DND-41 (cell line): ENCODE results near the gene RUNX3.

Experiments used
- ATAC-seq: fragments of 200-7000 bp; cut with Tn5 transposase; 3 replicates; pipeline ENCODE4 v1.9.1; 2021; ENCODE audit warnings: low read depth; ENCODE audit not compliant: insufficient read depth
- DNase-seq: peaks from one replicate; pipeline ENCODE4 v3.0.0-alpha.2; 2020
- H2AFZ ChIP-seq: 2 replicates; pipeline ENCODE4 v1.6.0; 2012; ENCODE audit warnings: low read depth, low read length
- H3K27ac ChIP-seq: 2 replicates; pipeline ENCODE4 v1.5.1; 2012; ENCODE audit warnings: low read length, inconsistent platforms
- H3K27me3 ChIP-seq: fragments of 200-600 bp; sonication (generic); 2 replicates; pipeline ENCODE4 v1.6.0; 2012; ENCODE audit warnings: low read length, mild to moderate bottlenecking, inconsistent platforms; ENCODE audit not compliant: insufficient read depth, poor library complexity
- H3K36me3 ChIP-seq: 2 replicates; pipeline ENCODE4 v1.5.1; 2012; ENCODE audit warnings: low read length, inconsistent platforms; ENCODE audit not compliant: insufficient read depth
- H3K4me1 ChIP-seq: 2 replicates; pipeline ENCODE4 v1.5.1; 2012; ENCODE audit warnings: mild to moderate bottlenecking, low read length; ENCODE audit not compliant: insufficient read depth
- H3K4me2 ChIP-seq: 2 replicates; pipeline ENCODE4 v1.6.0; 2012; ENCODE audit warnings: mild to moderate bottlenecking, moderate library complexity, low read length, inconsistent platforms; ENCODE audit not compliant: insufficient read depth
- H3K4me3 ChIP-seq, 2 experiments: fragments of 200-600 bp in 1 of 2; shearing (Covaris generic) in 1 of 2; 2 replicates each; pipeline ENCODE4 v1.5.1; 2012 to 2016; ENCODE audit warnings: inconsistent platforms in 2 of 2, low read length in 2 of 2, mild to moderate bottlenecking in 2 of 2, low read depth in 1 of 2, moderate library complexity in 1 of 2
- H3K79me2 ChIP-seq: 2 replicates; pipeline ENCODE4 v1.6.0; 2012; ENCODE audit warnings: low read length, inconsistent platforms; ENCODE audit not compliant: insufficient read depth
- H3K9ac ChIP-seq: 2 replicates; pipeline ENCODE4 v1.6.0; 2012; ENCODE audit warnings: low read depth, mild to moderate bottlenecking, inconsistent platforms, low read length, moderate library complexity
- H3K9me3 ChIP-seq: 2 replicates; pipeline ENCODE4 v1.5.1; 2012; ENCODE audit warnings: low read length, moderate library complexity, mild to moderate bottlenecking, inconsistent platforms; ENCODE audit not compliant: insufficient read depth, severe bottlenecking
- H4K20me1 ChIP-seq: 2 replicates; pipeline ENCODE4 v1.6.0; 2012; ENCODE audit warnings: low read length; ENCODE audit not compliant: insufficient read depth
- CTCF ChIP-seq: IDR thresholded peaks from 2 replicates; pipeline ENCODE4 v1.5.1; 2012; ENCODE audit warnings: borderline replicate concordance, low read length, moderate library complexity, mild to moderate bottlenecking; ENCODE audit not compliant: poor library complexity, severe bottlenecking; ENCODE audit errors: extremely low read depth
- EZH2 ChIP-seq: IDR thresholded peaks from 3 replicates; pipeline ENCODE4 v1.6.1; 2012; ENCODE audit warnings: borderline replicate concordance, low read depth, mild to moderate bottlenecking, moderate library complexity, low read length, inconsistent platforms; ENCODE audit not compliant: severe bottlenecking

The RUNX3 gene

GRCh38 chr1:24903011-24903461, 27.0 kb downstream of the RUNX3 start:
- H3K79me2 ChIP-seq = no peaks in the 10 kb centered on the region
- H2AFZ ChIP-seq = no peak overlapping the region
- H3K36me3 ChIP-seq = peaks cover 17% of the 10 kb centered on the region
- DNase-seq (no peak), ATAC-seq (no peak)
- H3K9ac ChIP-seq = no peak overlapping the region
- no peak overlapping the region for H3K4me3 ChIP-seq
- H3K27me3 ChIP-seq = no peaks in the 10 kb centered on the region
- H3K4me1 ChIP-seq = no peaks in the 10 kb centered on the region
- no peak overlapping the region for H3K4me2 ChIP-seq
- H3K27ac ChIP-seq = no peak overlapping the region
- TF ChIP-seq EZH2 = no peak
- TF ChIP-seq CTCF = no peak
- H3K9me3 ChIP-seq = no peaks in the 10 kb centered on the region
- peaks cover 23% of the 10 kb centered on the region for H4K20me1 ChIP-seq

- peaks cover 23% of the 10 kb centered on the region for H4K20me1 ChIP-seq
- no peak overlapping the region for H2AFZ ChIP-seq
- peaks cover 14% of the 10 kb centered on the region for H3K36me3 ChIP-seq
- no peak overlapping the region for H3K4me2 ChIP-seq
- TF ChIP-seq EZH2 (no peak), CTCF (no peak)
- H3K27me3 ChIP-seq = no peaks in the 10 kb centered on the region
- H3K9ac ChIP-seq = no peak overlapping the region
- ATAC-seq (no peak), DNase-seq (no peak)
- H3K79me2 ChIP-seq = no peaks in the 10 kb centered on the region
- H3K27ac ChIP-seq = no peak overlapping the region
- H3K9me3 ChIP-seq = no peaks in the 10 kb centered on the region
- H3K4me3 ChIP-seq = no peak overlapping the region
- no peaks in the 10 kb centered on the region for H3K4me1 ChIP-seq
Observed at GRCh38 chr1:24902471-24902891, 27.6 kb downstream of the RUNX3 start.

GRCh38 chr1:24901791-24902470, 28.1 kb downstream of the RUNX3 start:
- Histone ChIP-seq H3K9me3 (no peaks in the 10 kb centered on the region), H3K4me2 (no peak overlapping the region), H3K27me3 (no peaks in the 10 kb centered on the region), H4K20me1 (peaks cover 20% of the 10 kb centered on the region), H2AFZ (no peak overlapping the region), H3K79me2 (no peaks in the 10 kb centered on the region), H3K9ac (no peak overlapping the region), H3K27ac (no peak overlapping the region), H3K4me3 (no peak overlapping the region), H3K4me1 (no peaks in the 10 kb centered on the region), H3K36me3 (peaks cover 14% of the 10 kb centered on the region)
- no peak for ATAC-seq
- no peak for DNase-seq
- TF ChIP-seq CTCF (no peak), EZH2 (no peak)
